ENCODE data around the gene CDH4. TPM values are rescaled to one million over a fixed set of nuclear protein-coding genes. Genes with fewer than 3 reads are reported as not detected.

Gene CDH4
- total and polyA plus RNA-seq, 9 of the 15 experiments (the other 6 are each of a cell fraction or from before 2014, with no cell fraction given) = 0.04 TPM; not detected in 8

DNA sequence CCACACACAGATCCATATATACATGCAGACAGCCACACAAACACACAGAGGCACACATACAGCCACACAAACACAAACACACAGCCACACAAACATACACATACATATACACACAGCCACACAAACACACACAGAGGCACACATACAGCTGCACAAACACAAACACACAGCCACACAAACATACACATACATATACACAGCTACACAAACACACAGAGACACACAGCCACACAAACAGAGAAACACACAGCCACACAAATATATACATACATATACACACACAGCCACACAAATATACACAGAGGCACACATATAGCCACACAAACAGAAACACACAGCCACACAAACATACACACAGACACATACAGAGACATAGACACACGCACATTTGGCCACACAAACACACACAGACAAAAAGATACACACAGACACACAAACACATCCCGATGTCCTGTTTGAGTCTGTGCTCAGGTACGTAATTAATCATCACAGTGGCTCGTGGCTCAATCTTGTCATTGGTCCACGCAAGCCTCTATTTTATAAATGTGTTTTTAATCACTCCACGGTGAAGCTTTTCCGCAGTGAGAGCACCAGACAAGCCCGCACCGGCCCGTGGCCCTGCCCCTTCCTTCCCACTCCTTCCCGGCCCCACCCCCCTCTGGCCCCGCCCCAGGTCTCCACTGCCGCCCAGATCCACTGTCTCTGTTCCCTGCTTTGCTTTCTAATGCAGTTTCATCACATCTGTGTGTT, 135.3 kb downstream of the CDH4 start:
- no peaks in the 10 kb centered on the region for H3K36me3 ChIP-seq (ENCODE audit: control insufficient read depth, insufficient read depth, low read length)
- no peaks in the 10 kb centered on the region for H3K79me2 ChIP-seq (ENCODE audit: control insufficient read depth, insufficient read depth, low read length)
- CTCF ChIA-PET (ENCODE audit: low intra/inter-chr PET ratio) = no interaction called here
- H3K9me1 ChIP-seq (ENCODE audit: control insufficient read depth, insufficient read depth, low read length) = no peaks in the 10 kb centered on the region
- H2AFZ ChIP-seq (ENCODE audit: low read depth, low read length) = peak overlapping the region; percentile 78
- POLR2A ChIA-PET = no interaction called here
- H3K4me3 ChIP-seq = no peak overlapping the region
- no peaks in the 10 kb centered on the region for H3K4me1 ChIP-seq (replicated peaks in 1 of 2; ENCODE audit: control insufficient read depth in 2 of 2, insufficient read depth in 2 of 2, low read length in 2 of 2)
- DNase-seq (ENCODE audit: extremely low read depth in 1 of 4, low spot score in 3 of 4) = peak; percentile 15 to 69 (median 65)
- H3K9me3 ChIP-seq (replicated peaks; ENCODE audit: control insufficient read depth, insufficient read depth, low read depth, low read length) = no peaks in the 10 kb centered on the region
- H3K27ac ChIP-seq (ENCODE audit: extremely low read depth, low read depth, low read length) = no peak overlapping the region
- intact Hi-C loops (cut with micrococcal nuclease) = no loop called here
- peak; percentile 95 for ATAC-seq
- 7% methylated on average over 9 of the region's 13 CpGs for WGBS (ENCODE audit: insufficient coverage, low coverage, missing lambda C conversion rate)
- H4K20me1 ChIP-seq (replicated peaks; ENCODE audit: control insufficient read depth, insufficient read depth, low read length) = no peaks in the 10 kb centered on the region
- no TSS peak for BruUV-seq (replicated peaks)
- no peak for FAIRE-seq
- peaks cover 0 to 21% of the 10 kb centered on the region in 2 experiments; a peak in 1 of 5 replicates for H3K27me3 ChIP-seq (ENCODE audit: control insufficient read depth in 2 of 2, insufficient read depth in 2 of 2, low read length in 2 of 2)
- H3K9ac ChIP-seq (ENCODE audit: insufficient read depth in 1 of 2, low read depth in 2 of 2, low read length in 2 of 2) = no peak overlapping the region
- peak overlapping the region; percentile 38; the same call in 1 of the 2 replicates for H3K4me2 ChIP-seq (ENCODE audit: insufficient read depth, low read length)
- in situ Hi-C loops (cut with MboI) = no loop called here
- TF ChIP-seq HNRNPH1 (optimal IDR thresholded peaks at IDR 0.05; ENCODE audit: low read depth, low read length) (no peak), POLR3G (IDR thresholded peaks at IDR 0.05; ENCODE audit: extremely low read depth, insufficient read length, insufficient replicate concordance) (no peak), HNRNPUL1 (IDR thresholded peaks at IDR 0.05; ENCODE audit: low read length) (no peak), ETV1 (tag; conservative IDR thresholded peaks at IDR 0.05; ENCODE audit: low read depth) (no peak), ZSCAN29 (IDR thresholded peaks at IDR 0.05) (no peak), MTA2 (IDR thresholded peaks at IDR 0.05; ENCODE audit: low read depth) (no peak), ZEB2 (IDR thresholded peaks at IDR 0.05) (no peak), POU5F1 (IDR thresholded peaks at IDR 0.05; ENCODE audit: borderline replicate concordance, low read depth, low read length, partially characterized antibody) (no peak)
- TF ChIP-seq, protein P1, sequence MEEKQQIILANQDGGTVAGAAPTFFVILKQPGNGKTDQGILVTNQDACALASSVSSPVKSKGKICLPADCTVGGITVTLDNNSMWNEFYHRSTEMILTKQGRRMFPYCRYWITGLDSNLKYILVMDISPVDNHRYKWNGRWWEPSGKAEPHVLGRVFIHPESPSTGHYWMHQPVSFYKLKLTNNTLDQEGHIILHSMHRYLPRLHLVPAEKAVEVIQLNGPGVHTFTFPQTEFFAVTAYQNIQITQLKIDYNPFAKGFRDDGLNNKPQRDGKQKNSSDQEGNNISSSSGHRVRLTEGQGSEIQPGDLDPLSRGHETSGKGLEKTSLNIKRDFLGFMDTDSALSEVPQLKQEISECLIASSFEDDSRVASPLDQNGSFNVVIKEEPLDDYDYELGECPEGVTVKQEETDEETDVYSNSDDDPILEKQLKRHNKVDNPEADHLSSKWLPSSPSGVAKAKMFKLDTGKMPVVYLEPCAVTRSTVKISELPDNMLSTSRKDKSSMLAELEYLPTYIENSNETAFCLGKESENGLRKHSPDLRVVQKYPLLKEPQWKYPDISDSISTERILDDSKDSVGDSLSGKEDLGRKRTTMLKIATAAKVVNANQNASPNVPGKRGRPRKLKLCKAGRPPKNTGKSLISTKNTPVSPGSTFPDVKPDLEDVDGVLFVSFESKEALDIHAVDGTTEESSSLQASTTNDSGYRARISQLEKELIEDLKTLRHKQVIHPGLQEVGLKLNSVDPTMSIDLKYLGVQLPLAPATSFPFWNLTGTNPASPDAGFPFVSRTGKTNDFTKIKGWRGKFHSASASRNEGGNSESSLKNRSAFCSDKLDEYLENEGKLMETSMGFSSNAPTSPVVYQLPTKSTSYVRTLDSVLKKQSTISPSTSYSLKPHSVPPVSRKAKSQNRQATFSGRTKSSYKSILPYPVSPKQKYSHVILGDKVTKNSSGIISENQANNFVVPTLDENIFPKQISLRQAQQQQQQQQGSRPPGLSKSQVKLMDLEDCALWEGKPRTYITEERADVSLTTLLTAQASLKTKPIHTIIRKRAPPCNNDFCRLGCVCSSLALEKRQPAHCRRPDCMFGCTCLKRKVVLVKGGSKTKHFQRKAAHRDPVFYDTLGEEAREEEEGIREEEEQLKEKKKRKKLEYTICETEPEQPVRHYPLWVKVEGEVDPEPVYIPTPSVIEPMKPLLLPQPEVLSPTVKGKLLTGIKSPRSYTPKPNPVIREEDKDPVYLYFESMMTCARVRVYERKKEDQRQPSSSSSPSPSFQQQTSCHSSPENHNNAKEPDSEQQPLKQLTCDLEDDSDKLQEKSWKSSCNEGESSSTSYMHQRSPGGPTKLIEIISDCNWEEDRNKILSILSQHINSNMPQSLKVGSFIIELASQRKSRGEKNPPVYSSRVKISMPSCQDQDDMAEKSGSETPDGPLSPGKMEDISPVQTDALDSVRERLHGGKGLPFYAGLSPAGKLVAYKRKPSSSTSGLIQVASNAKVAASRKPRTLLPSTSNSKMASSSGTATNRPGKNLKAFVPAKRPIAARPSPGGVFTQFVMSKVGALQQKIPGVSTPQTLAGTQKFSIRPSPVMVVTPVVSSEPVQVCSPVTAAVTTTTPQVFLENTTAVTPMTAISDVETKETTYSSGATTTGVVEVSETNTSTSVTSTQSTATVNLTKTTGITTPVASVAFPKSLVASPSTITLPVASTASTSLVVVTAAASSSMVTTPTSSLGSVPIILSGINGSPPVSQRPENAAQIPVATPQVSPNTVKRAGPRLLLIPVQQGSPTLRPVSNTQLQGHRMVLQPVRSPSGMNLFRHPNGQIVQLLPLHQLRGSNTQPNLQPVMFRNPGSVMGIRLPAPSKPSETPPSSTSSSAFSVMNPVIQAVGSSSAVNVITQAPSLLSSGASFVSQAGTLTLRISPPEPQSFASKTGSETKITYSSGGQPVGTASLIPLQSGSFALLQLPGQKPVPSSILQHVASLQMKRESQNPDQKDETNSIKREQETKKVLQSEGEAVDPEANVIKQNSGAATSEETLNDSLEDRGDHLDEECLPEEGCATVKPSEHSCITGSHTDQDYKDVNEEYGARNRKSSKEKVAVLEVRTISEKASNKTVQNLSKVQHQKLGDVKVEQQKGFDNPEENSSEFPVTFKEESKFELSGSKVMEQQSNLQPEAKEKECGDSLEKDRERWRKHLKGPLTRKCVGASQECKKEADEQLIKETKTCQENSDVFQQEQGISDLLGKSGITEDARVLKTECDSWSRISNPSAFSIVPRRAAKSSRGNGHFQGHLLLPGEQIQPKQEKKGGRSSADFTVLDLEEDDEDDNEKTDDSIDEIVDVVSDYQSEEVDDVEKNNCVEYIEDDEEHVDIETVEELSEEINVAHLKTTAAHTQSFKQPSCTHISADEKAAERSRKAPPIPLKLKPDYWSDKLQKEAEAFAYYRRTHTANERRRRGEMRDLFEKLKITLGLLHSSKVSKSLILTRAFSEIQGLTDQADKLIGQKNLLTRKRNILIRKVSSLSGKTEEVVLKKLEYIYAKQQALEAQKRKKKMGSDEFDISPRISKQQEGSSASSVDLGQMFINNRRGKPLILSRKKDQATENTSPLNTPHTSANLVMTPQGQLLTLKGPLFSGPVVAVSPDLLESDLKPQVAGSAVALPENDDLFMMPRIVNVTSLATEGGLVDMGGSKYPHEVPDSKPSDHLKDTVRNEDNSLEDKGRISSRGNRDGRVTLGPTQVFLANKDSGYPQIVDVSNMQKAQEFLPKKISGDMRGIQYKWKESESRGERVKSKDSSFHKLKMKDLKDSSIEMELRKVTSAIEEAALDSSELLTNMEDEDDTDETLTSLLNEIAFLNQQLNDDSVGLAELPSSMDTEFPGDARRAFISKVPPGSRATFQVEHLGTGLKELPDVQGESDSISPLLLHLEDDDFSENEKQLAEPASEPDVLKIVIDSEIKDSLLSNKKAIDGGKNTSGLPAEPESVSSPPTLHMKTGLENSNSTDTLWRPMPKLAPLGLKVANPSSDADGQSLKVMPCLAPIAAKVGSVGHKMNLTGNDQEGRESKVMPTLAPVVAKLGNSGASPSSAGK (IDR thresholded peaks at IDR 0.05) = no peak
